SJCRH30 (cell line): ENCODE measurements around the gene IGFL4. TPM values are rescaled to one million over a fixed set of nuclear protein-coding genes. Genes with fewer than 3 reads are reported as not detected.
A peak's percentile ranks its signal among the peaks of the same experiment; 100 is the strongest.
"Not testable (repeated sequence)": the region's sequence is repeated elsewhere in the genome, so short reads cannot be mapped to it uniquely, and the experiment has no call there.

Source experiments
- DNase-seq, 2 experiments: peaks; one replicate each; pipeline ENCODE4 v3.0.0-alpha.2; 2015 to 2020
- H3K27ac ChIP-seq: fragments of 250-450 bp; sonication (Bioruptor Pico); 2 replicates; pipeline ENCODE4 v1.5.1; 2020; ENCODE audit warnings: mild to moderate bottlenecking, moderate library complexity
- H3K27me3 ChIP-seq: fragments of 250-450 bp; sonication (Bioruptor Pico); 2 replicates; pipeline ENCODE4 v1.5.1; 2020; ENCODE audit warnings: mild to moderate bottlenecking, moderate library complexity
- H3K36me3 ChIP-seq: fragments of 250-450 bp; sonication (Bioruptor Pico); 2 replicates; pipeline ENCODE4 v1.5.1; 2020; ENCODE audit warnings: mild to moderate bottlenecking, moderate library complexity
- H3K4me1 ChIP-seq: fragments of 250-450 bp; sonication (Bioruptor Pico); 2 replicates; pipeline ENCODE4 v1.5.1; 2020; ENCODE audit warnings: mild to moderate bottlenecking, moderate library complexity
- H3K4me3 ChIP-seq: fragments of 250-450 bp; sonication (Bioruptor Pico); 2 replicates; pipeline ENCODE4 v1.5.1; 2020; ENCODE audit warnings: mild to moderate bottlenecking, moderate library complexity
- H3K9me3 ChIP-seq: fragments of 250-450 bp; sonication (Bioruptor Pico); replicated peaks from 2 replicates; pipeline ENCODE4 v1.5.1; 2020; ENCODE audit warnings: mild to moderate bottlenecking, moderate library complexity
- total RNA-seq: library from RNA; depleted of rRNA; stranded (reverse); fragments of >200 nt; shearing (Covaris generic); gene quantifications from 2 replicates; pipeline ENCODE4 v1.2.3, GENCODE V29; 2014; rRNA removed

The IGFL4 gene
- total RNA-seq = not detected in 2 replicates

DNA sequence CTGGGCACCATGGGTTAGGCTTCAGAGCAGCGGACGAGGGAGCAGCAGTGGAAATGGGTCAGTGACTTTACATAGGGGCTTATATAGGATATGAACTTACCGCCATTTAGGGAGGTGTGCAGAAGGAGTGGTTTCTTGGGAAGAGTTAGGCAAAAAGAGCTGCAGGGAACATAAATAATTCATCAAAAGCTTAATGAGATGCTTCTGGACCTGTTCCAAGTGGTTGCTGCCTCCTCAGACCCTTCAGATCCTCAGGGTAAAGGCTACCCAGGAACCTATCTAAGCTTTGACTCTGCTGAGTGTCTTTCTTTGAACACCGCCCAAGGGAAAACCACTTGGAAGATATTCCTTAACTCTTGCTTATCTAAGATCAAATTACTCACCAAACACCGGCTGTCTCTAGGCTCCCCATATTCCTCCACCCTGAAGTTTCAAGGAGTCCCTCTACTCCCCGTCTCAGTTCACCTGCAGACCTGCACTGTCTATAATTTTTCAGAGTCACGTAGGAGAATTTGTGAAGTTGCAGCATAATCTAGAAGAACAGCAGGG, at the start of gene IGFL4:
TSS of gene IGFL4 (minus strand) at position 51 of the 549 bp plus-strand sequence. CDS start at position 11, 40 bp downstream.
- peaks cover 18% of the 10 kb centered on the region for H3K4me1 ChIP-seq
- peak in 1 of 2 experiments; percentile 41 for DNase-seq
- H3K27me3 ChIP-seq = no peaks in the 10 kb centered on the region
- no peaks in the 10 kb centered on the region for H3K9me3 ChIP-seq
- H3K4me3 ChIP-seq = no peak within 1 kb of the TSS
- no peaks in the 10 kb centered on the region for H3K36me3 ChIP-seq
- H3K27ac ChIP-seq = no peak within 1 kb of the TSS

- DNase-seq = no peak
- Histone ChIP-seq H3K4me3 (no peak overlapping the region), H3K9me3 (peaks cover 4% of the 10 kb centered on the region), H3K27me3 (no peaks in the 10 kb centered on the region), H3K36me3 (no peaks in the 10 kb centered on the region), H3K27ac (no peak overlapping the region), H3K4me1 (no peaks in the 10 kb centered on the region)
These were observed 49.6 kb upstream of the IGFL4 start for GRCh38 chr19:46090444-46090843.

DNA sequence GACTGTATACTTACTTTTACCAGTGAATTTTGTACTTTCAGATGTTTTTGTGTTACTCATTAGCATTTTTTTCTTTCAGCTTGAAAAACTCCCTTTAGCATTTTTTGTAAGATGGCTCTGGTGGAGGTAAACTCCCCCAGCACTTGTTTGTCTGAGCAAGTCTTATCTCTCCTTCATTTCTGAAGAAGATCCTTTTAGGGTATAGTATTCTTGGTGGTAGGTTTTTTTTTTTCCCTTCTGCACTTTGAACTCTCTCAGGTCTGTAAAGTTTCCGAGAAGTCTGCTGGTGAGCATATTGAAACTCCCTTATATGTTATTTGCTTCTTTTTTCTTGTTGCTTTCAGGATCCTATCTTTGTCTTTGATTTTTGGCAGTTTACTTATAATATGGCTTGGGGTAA, 48.6 kb upstream of the IGFL4 start:
- Histone ChIP-seq H3K27ac (no peak overlapping the region), H3K4me3 (no peak overlapping the region), H3K36me3 (no peaks in the 10 kb centered on the region), H3K4me1 (no peaks in the 10 kb centered on the region), H3K9me3 (peaks cover 4% of the 10 kb centered on the region), H3K27me3 (no peaks in the 10 kb centered on the region)
- no peak for DNase-seq

DNA sequence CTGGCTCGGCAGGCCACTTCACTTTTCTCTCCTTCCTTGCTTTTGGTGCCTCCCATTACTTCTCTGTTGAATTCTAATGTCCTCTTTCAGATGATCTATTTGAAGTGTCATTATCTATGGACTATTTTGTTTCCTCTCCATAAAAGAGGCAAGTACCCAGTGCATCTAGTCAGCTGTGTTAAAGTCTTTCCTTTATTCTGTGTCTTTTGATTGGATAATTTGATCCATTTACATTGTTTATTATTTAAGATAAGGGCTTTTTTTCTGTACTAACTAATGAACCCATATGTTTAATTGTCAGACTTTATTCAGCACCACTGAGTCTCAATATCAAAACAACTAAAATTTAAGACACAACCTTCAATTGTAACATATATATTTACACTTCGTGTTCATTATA, 47.3 kb upstream of the IGFL4 start:
- Histone ChIP-seq H3K27me3 (no peaks in the 10 kb centered on the region), H3K36me3 (no peaks in the 10 kb centered on the region), H3K9me3 (peaks cover 4% of the 10 kb centered on the region), H3K4me3 (no peak overlapping the region), H3K27ac (no peak overlapping the region), H3K4me1 (no peaks in the 10 kb centered on the region)
- no peak for DNase-seq

DNA sequence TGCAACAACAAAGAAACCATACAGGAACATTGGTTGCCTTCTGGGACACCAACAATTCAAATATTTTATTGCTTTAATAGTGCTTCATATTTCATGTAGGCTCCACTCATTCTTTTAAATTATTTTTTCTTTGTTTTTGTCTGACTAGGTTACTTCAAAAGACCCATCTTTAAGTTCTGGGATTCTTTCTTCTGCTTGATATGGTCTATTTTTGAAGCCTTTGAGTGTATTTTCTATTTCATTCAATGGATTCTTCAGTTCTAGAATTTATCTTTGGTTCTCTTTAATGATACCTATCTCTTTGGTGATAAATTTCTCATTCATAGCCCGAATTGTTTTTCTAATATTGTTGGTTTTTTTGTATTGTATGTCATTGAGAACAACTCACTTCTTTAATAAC, 45.1 kb upstream of the IGFL4 start:
- no peak overlapping the region for H3K4me3 ChIP-seq
- H3K4me1 ChIP-seq = peaks cover 1% of the 10 kb centered on the region; the same call in 1 of the 2 replicates
- H3K9me3 ChIP-seq = peaks cover 4% of the 10 kb centered on the region
- no peak for DNase-seq
- H3K27me3 ChIP-seq = no peaks in the 10 kb centered on the region
- no peak overlapping the region for H3K27ac ChIP-seq
- no peaks in the 10 kb centered on the region for H3K36me3 ChIP-seq

- H3K9me3 ChIP-seq = no peaks in the 10 kb centered on the region; the same call in 1 of the 2 replicates
- H3K4me3 ChIP-seq = no peak overlapping the region
- no peak overlapping the region for H3K27ac ChIP-seq
- no peak for DNase-seq
- no peaks in the 10 kb centered on the region for H3K27me3 ChIP-seq
- peaks cover 10% of the 10 kb centered on the region for H3K4me1 ChIP-seq
- H3K36me3 ChIP-seq = no peaks in the 10 kb centered on the region
These were observed 41.9 kb upstream of the IGFL4 start for GRCh38 chr19:46082728-46083050.

- H3K9me3 ChIP-seq = no peaks in the 10 kb centered on the region; the same call in 1 of the 2 replicates
- no peaks in the 10 kb centered on the region for H3K36me3 ChIP-seq
- peaks cover under 1% of the 10 kb centered on the region; the same call in 1 of the 2 replicates for H3K27me3 ChIP-seq
- DNase-seq = peak; percentile 30 to 66
- no peak overlapping the region for H3K4me3 ChIP-seq
- no peak overlapping the region for H3K27ac ChIP-seq
- H3K4me1 ChIP-seq = peaks cover 10% of the 10 kb centered on the region
These were observed 41.3 kb upstream of the IGFL4 start for GRCh38 chr19:46081928-46082727.

DNA sequence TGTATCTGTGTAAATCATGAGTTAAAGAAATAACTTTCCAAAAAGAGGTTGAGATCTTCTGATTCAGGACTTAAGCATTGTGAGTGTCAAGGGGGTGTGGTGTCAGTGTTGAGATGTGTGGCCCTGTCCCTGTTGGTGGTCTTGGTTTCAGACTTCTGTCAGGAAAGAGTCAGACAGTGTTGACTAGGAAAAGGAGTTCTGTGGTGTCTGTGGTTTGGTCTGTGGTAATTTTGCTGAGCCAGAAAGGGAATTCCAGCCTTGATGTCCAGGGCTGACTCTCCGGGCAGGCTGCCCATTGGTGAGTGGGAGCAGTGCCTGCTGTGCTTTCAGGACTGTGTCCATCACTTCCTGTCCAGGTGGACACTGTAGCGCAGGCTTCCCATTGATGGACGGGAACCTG, 39.8 kb upstream of the IGFL4 start:
- no peak overlapping the region for H3K27ac ChIP-seq
- no peaks in the 10 kb centered on the region; the same call in 1 of the 2 replicates for H3K9me3 ChIP-seq
- DNase-seq = peak; percentile 81 to 83
- peaks cover 6% of the 10 kb centered on the region for H3K27me3 ChIP-seq
- no peak overlapping the region for H3K4me3 ChIP-seq
- no peaks in the 10 kb centered on the region for H3K36me3 ChIP-seq
- peaks cover 10% of the 10 kb centered on the region for H3K4me1 ChIP-seq

- Histone ChIP-seq H3K4me3 (no peak overlapping the region), H3K27me3 (peaks cover 9% of the 10 kb centered on the region), H3K4me1 (peaks cover 10% of the 10 kb centered on the region), H3K9me3 (no peaks in the 10 kb centered on the region), H3K36me3 (no peaks in the 10 kb centered on the region), H3K27ac (no peak overlapping the region)
- DNase-seq = no peak
These were observed 38.8 kb upstream of the IGFL4 start for GRCh38 chr19:46079576-46079975.

GRCh38 chr19:46078573-46079332, 38.0 kb upstream of the IGFL4 start:
- not testable (repeated sequence) for H3K36me3 ChIP-seq, H3K9me3 ChIP-seq, H3K4me3 ChIP-seq, H3K27ac ChIP-seq, H3K27me3 ChIP-seq
- peaks cover 10% of the 10 kb centered on the region for H3K4me1 ChIP-seq
- peak; percentile 19 to 60 for DNase-seq

DNA sequence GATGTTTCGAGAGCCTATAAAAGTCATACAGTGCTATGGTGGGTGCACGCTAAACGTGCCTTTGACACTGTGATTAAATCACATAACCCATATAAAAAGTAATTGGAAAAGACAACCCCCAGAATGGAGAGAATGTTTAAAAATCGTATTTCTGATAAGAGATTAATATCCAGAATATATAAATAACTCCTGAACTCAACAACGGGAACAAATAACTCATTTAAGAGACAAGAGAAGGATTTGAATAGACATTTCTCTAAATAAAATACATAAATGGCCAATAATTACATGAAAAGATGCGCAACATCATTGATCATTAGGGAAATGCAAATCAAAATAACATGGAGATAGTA, 37.0 kb upstream of the IGFL4 start:
- H3K4me3 ChIP-seq = no peak overlapping the region
- no peak for DNase-seq

DNA sequence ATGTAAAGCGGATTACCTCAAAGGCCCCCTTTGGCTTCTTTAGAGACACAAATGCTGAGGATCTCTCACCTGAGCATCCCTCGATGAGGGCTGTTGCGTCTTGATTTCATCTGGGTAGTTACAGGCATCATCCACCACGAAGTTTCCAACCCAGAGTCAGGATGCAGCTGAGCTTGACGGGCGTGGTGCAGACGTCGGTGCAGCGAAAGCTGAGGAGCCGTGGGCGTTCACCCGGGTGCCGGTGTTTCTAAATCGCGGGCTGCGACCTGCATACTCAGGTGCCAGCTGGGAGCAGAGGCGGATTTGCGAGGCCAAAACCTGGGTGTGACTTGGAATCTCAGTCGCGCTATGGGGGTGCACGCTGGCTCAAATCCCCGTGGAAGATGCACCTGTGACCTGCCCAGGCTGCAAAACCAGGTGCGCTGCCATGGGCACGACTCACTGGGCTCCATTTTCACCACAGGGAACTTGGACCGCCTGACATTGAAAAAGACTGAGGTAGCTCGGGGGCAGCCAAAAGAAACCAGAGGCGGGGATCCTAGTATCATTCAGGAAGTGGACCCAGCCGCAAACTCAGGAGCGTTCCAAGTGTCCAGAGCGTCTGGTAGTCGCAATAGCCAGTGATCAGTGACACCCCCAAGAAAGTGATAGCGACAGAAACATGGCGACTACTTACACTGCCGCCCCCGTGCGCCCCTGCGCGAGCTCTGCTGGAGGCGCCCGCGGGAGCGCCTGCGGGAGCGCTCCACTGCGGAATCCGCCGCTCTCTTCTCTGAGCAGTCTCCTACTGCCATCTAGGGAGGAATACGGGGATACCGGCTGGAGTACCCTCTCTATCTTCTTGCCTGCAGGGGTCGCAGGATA, 36.4 kb upstream of the IGFL4 start:
- H3K27ac ChIP-seq = no peak overlapping the region
- DNase-seq = peak; percentile 78 to 89
- H3K4me3 ChIP-seq = no peak overlapping the region
- peaks cover 10% of the 10 kb centered on the region for H3K4me1 ChIP-seq
- H3K27me3 ChIP-seq = peaks cover 9% of the 10 kb centered on the region
- no peaks in the 10 kb centered on the region for H3K9me3 ChIP-seq
- H3K36me3 ChIP-seq = no peaks in the 10 kb centered on the region

More for the DNA sequence above, 37.0 kb upstream of the IGFL4 start:
- Histone ChIP-seq H3K4me1 (peaks cover 10% of the 10 kb centered on the region), H3K36me3 (no peaks in the 10 kb centered on the region), H3K9me3 (no peaks in the 10 kb centered on the region), H3K27ac (no peak overlapping the region), H3K27me3 (peaks cover 9% of the 10 kb centered on the region)

DNA sequence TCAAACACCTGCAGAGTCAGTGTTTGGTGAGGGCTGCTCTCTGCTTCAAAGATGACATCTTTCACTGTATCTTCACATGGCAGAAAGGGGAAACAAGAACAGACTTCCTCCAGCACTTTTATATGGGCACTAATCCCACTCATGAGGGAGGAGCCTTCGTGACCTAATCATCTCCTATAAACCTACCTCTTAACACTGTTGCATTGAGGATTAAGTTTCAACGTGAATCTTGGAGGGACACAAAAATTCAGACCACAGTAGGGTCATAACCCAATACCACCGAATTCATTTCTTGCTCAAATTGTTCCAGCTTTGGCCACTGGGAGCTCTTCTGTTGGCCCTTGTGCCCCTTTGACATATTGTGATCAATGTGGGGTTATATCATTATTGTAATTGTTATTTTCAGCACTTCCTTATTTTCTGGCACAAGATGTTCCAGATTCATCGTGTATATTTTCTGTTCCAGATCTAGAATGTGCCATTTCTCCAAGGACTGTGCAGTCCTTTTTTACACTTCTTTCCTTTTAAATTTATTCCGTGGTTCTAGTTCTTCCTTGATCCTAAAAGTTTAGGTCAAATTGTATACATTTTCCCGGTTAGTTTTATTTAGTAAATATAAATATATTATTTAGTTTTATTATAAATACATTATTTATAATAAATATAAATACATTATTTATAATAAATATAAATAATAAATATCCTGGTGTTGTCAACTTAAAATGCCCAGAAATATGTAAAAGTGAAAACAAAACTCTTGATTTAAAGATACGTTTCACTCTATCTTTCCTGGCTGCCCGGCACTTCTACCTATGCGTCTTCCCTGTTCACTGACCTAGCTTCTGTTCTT, 35.5 kb upstream of the IGFL4 start:
- no peaks in the 10 kb centered on the region for H3K9me3 ChIP-seq
- DNase-seq = no peak
- H3K27ac ChIP-seq = no peak overlapping the region
- H3K4me3 ChIP-seq = no peak overlapping the region
- peaks cover 10% of the 10 kb centered on the region for H3K4me1 ChIP-seq
- H3K27me3 ChIP-seq = peaks cover 9% of the 10 kb centered on the region
- H3K36me3 ChIP-seq = no peaks in the 10 kb centered on the region
